Fibroblast of villous mesenchyme (primary cell): ENCODE results near the gene MAD1L1. TPM values are rescaled to one million over a fixed set of nuclear protein-coding genes. Genes with fewer than 3 reads are reported as not detected.

Source experiments
- DNase-seq: peaks from one replicate; pipeline ENCODE4 v3.0.0-alpha.2; 2010; ENCODE audit warnings: low read depth
- H3K4me3 ChIP-seq: 2 replicates; pipeline ENCODE4 v1.5.1; 2011; ENCODE audit warnings: low read depth, mild to moderate bottlenecking, low read length
- CTCF ChIP-seq: IDR thresholded peaks from 2 replicates; pipeline ENCODE4 v1.5.1; 2012; ENCODE audit warnings: low read depth, mild to moderate bottlenecking, low read length; ENCODE audit not compliant: insufficient read depth
- total RNA-seq: library from RNA; depleted of rRNA; stranded (reverse); fragments of >200 nt; gene quantifications from 2 replicates; pipeline ENCODE4 v1.2.3, GENCODE V29; 2012

MAD1L1 gene
- total RNA-seq, 1 donor, result 43.6 TPM

GRCh38 chr7:2131341-2131740, 101.4 kb downstream of the MAD1L1 start:
- TF ChIP-seq CTCF, result no peak
- no peak overlapping the region for H3K4me3 ChIP-seq
- DNase-seq, result no peak

- DNase-seq, result no peak
- TF ChIP-seq CTCF, result no peak
- no peak overlapping the region for H3K4me3 ChIP-seq
These were observed 102.7 kb downstream of the MAD1L1 start for GRCh38 chr7:2130096-2130375.

- DNase-seq, result no peak
- no peak overlapping the region for H3K4me3 ChIP-seq
- no peak for TF ChIP-seq CTCF
These were observed 103.2 kb downstream of the MAD1L1 start for GRCh38 chr7:2129323-2130095.

- H3K4me3 ChIP-seq, result no peak overlapping the region
- no peak for DNase-seq
- no peak for TF ChIP-seq CTCF
These were observed 104.0 kb downstream of the MAD1L1 start for GRCh38 chr7:2128601-2129322.

GRCh38 chr7:2126621-2127020, 106.1 kb downstream of the MAD1L1 start:
- no peak for TF ChIP-seq CTCF
- no peak for DNase-seq
- H3K4me3 ChIP-seq, result no peak overlapping the region

GRCh38 chr7:2125931-2126330, 106.8 kb downstream of the MAD1L1 start:
- no peak for DNase-seq
- H3K4me3 ChIP-seq, result no peak overlapping the region
- no peak for TF ChIP-seq CTCF
